DMS 273 (cell line): ENCODE results near the gene HINT2.

Experiments used
- DNase-seq: peaks from one replicate; lab custom pipeline; 2025; ENCODE audit not compliant: unreplicated experiment; lab: John Stamatoyannopoulos, UW

The HINT2 gene

DNA sequence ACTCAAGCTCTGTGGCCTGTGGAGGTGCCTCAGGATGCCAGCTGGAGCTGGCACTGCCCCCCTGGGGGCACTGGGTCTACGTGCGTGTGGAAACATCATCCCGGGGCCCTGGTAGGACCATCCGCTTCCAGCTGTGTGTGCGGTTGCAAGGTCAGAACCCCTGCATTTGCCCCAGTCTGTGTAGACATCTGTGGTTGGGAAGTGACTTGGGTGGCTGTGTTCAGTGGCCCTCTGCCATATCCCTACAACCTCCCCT is 26.7 kb upstream of the HINT2 start:
- no peak for DNase-seq

DNA sequence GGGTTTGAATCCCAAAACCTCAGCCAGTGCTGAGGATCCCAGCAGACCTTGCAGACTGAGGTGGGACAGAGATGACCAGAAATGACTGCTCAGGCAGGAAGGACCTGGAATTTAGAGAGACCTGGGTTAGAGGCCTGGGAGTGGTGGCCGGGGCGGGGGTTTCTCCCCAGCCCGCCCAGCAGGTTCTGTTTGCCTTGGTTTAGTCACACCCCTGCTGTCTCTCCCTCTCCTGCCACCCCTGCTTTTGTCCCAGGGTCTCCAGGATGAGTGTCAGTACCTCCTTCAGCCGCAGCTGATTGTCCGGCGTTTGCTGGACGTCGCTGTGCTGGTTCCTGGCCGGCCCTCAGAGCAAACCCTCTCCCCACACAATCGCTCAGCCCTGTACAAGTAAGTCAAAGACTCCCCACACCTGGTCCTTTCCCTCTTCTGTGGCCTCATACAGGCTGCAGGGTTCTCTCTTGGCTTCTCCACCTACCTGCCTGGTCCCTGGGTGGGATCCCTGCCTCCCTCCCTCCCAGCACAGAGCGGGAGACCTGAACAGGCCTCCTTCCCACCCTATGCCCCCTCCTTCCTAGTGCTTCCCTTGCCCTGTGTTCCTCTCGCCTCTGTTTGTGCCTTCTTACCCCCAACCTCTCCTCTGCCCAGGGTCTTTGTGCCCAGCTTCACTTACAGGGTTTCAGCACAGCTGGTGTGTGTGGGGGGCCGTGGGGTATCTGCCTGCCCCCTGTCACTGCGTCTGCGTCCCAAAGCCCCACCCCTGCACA is 26.2 kb upstream of the HINT2 start:
- DNase-seq, result no peak

DNA sequence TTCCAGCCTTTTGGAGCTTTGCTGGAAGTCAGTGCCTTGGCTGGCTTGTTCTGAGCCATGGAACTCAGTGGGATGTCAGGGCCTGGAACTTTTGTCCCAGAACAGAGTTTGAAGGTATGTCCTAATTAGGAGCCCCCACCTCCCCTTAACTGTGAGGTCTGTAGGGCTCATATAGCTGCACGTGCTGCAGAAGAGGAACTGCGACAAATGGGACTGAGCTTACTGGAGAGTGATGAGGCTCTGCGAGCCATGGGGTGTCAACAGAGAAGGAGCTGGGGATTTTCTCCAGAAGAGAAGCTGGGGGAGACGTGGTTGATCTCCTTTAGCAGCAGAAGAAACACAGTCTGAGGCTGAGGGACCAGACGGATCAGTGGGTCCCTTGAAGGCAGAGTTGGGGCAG is 25.1 kb upstream of the HINT2 start:
- no peak for DNase-seq

DNA sequence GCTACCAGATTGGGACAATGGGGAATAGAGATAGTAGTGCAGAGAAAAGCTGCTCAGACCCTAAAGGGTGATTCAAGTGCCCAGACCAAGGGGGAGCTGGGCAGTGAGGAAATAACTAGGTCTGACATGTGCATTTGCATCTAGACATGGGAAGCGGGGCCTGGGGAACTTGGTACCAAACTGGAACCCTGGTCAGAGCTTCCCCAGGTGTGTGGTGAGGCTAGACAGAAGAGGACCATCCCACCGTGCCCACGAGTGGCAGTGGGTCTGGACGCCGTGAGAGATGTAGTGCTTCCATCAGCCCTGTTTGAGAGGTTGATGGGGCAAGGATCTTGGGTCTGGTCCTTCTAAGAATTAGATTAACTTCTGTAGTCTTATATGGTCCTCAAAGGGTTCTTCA is 21.8 kb upstream of the HINT2 start:
- no peak for DNase-seq

DNA sequence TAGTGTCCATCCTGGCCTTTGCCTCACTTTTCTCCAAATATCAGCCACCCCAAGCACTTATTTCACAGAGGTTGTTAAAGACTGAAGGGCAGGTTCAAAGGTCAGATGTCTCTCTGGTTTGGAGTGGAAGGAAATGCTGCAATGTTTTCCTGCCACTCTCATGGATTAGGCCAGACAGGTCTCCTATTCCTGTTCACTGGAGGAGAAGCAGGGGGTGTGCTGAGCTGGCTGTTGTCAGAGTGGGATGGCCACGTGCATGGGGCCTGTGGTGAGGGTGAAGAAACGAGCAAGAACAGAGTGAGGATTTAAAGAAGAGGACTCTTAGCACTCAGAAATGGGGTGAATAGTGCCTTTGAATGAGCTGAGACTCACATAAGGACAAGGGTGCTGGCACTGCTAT is 20.9 kb upstream of the HINT2 start:
- DNase-seq, result no peak

DNA sequence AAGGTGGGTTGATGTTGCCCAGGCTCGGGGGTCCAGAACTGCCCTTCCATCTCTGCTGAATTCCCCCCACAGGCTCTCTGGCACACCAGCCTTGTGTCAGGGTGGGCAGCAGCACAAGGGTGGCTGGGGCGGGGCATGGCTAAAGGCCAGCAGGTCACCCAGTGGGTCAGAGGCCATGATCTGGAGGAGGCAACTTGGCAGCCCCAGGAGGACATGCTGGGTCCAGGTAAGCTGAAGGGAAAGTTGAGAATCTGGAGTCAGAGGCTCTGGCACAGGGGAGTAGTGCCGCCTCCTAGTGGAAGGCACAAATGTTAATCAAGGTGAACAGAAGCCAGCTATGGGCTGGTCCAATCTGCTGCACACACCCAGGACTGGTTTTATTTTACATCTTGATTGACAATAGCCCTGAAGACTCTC is 20.4 kb upstream of the HINT2 start:
- peak; percentile 69 for DNase-seq

DNA sequence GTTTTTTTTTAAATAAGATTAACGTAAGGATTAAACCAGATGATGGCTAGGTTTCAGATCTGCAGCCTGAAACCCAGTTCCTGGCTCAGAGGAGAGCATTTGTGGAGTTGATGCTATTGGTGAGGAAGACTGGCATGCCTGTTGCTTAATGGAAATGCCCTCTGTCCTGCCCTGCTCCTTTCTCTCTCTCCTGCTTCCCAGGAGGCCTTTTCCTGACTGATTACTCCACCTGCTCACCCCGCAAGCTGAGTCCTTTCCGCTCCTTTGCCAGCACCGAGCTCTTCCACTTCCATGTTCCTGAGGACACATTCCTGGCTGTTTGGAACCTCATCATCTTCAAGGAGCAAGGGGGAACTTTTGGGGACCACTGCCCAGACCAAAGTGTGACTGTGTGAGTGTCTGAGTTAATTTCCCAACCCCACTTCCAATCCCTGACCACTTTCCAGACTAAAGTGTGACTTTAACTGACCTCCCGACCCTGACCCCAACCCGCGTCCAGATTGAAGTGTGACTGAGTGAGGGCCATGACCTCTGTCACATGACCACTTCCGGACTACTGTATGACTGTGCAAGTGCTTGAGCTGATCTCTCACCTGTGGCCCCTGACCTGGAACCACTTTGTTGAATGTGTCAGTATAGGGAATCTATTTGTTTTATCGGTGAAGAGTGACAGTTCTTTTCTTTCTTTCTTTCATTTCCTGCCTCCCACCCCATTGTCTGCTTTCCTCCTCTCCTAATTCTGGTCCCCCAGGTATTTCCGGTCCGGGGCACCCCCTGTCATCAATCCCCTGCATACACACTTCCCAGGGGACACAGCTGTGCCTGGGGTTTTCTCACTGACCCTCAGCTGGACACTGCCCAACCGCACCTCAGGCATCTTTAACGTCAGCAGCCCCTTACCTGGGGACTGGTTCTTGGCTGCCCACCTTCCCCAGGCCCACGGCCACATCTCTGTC is 19.7 kb upstream of the HINT2 start:
- peak; percentile 12 for DNase-seq

DNA sequence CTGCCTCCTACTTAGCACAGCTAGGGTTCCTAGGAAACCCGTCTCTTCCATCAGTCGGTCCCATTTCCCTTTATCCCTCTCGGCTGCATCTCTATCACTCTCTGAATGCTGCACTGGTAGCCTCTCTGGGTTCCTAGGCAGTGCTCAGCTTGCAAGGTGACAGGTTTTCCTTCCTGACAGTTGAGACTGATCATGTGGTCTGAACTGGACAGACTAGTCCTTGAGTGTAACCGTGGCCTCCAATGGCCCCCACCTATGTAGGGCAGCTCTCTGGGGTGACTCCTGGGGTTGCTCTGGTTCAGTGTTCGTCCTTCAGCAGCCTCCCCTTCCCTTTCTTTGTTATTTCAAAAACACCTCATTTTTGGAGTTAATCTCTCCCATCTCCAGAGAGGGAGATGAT is 18.0 kb upstream of the HINT2 start:
- no peak for DNase-seq

DNA sequence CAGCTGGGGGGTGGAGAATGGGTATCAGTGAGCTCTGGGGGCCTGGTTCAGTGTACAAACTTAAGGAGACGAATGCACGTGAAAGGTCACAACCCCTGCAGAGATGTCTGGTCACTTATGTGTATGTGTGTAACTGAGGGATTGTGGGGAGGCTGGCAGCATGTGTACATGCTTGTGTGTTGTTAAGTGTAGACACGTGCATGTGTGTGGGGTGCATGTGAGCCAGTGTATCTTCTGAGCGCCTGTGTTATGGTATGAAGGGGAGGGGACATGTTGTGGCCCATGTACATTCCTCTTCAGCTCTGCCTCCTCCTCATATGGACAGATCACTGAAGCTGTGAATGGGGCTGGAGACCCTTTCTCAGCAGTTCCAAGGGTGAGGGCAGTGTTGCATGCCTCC is 16.2 kb upstream of the HINT2 start:
- DNase-seq, result no peak

DNA sequence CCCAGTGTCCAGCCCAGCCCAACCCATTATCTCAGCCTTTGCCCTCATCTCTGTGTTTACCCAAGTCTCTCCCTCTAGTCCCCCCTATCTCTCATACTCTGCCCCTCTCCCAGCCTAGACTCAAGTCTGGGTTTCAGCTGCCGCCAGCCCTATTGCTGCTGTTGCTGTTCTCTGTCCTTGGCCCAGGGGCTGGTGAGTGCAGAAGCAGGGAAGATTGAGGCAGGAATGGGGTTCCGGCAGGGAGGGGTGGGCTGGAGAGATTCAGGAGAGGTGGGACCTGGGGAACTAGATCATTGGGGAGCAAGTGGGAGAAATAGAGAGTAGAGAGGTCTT is 14.9 kb upstream of the HINT2 start:
- peak; percentile 48 for DNase-seq

DNA sequence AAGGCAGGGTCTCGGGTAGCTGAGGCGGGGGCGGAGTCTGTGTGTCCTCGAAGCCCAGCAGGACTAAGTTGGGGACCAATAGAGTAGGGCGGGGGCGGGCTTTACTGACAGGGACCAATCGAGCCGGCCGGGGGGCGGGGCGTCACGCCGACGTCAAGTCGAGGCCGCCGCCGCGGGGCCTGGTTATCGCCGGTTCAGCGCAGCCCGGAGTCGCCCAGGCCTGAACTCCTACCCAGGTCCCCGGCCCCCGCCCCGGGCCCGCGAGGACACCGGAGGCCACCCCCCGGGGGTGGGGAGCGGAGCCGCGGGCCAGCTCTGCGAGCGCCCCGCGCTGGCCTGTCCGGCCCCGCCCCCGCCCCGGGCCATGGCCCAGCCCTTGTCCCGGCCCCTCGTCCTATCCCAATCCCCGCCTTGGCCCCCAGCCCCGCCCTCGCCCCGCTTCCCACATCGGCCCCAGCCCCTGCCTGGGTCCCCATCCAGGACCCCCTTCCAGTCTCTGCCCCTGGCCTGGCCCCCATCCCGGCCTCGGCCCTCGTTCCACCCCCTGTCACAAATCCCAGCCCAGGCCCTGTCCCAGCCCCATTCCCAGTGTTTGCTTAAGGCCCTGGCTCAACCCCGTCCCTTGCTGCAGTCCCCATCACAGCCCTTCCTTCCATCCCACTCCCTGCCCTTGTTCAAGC is 14.4 kb upstream of the HINT2 start, which contains the start of gene TMEM8B:
Gene TMEM8B (plus strand): TSS at position 145 of the 680 bp plus-strand sequence. CDS start 220 bp downstream, at position 365.
- DNase-seq, result peak; percentile 96

DNA sequence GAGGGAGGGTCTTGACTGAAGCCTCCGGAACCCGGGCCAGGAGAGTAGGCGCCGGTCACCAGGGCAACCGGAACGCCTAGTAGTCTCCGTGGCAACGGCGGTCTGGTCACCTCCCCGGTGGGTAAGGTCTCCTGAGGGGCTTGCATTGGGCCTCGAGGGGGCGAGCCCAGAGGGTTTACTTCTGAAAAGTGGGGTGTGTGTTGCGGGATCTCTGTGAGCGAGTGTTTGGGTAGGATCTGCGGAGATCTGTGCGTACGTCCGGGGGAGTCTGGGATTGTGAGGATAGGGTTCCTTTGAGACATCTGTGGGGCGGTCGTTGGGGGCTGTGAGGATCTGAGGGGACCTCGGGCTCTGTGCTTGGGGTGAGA is 13.9 kb upstream of the HINT2 start, which contains the start of gene FAM221B:
Gene FAM221B (minus strand): TSS at position 17 of the 368 bp plus-strand sequence. CDS start 2,571 bp downstream, outside the sequence.
- DNase-seq, result peak; percentile 69

DNA sequence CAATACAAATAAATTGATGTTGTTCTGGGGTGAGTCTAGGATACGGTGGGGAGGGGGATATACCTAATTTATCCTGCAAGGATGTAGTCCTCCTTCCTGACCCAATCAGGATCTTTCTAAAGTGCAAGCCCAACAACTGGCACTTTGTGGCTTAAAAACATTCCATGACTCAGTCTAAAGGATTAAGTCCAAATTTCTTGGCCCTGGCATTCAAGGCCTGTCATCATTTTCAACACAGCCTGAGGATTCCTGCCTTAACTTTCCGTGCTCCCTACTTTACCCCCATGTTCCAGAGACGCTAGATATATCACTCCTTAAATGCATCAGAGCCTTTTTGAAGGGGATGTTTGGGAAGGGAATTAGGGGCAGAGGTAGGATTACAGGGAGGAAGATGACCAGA is 12.6 kb upstream of the HINT2 start:
- DNase-seq, result no peak

DNA sequence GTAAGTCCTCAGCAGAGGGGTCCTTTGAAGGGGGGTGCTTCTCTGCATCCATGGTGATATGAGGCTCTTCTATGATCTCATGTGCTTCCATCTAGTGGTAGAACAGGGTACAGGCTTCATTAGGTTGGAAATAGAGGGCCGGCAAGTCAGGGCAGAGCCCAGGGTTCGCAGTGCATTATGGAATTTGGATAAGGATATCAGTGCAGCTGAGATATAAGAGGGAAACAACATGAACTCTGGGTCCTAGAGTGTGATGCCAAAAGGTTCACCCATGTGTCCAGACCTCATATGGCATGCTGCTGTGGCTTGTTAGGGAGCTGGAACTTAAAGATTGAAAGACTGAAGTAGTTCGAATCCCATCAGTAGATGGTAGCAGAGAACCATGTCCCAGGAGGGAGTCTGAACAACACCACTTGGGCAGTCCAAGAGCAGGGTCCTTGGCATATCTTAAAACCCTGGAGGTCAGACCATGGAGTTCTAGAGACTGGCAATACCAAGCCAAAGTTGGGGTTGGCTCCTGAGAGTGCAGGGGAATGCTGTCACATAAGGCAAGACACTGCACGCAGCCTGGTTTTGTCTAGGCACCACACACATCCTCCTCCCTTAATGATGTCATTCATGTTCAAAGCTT is 11.3 kb upstream of the HINT2 start:
- DNase-seq, result peak; percentile 77

DNA sequence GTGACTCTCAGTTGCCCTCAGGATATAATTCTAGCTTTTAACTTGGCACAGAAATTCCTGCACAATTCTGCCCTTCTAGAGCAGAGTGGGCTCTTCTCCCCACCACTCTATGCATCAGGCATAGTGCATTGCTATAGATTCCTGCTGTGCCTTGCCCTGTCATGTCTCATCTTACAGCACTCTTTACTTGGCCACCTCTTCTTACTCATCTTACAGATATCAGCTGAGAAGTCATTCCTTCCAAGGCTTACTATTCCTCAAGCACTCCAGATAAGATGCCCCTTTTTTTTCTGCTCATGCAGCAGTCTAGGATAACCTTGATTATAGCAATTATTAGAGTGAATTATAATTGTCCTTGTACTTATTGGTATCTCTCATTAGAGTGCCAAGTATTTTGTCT is 8.1 kb upstream of the HINT2 start:
- no peak for DNase-seq

DNA sequence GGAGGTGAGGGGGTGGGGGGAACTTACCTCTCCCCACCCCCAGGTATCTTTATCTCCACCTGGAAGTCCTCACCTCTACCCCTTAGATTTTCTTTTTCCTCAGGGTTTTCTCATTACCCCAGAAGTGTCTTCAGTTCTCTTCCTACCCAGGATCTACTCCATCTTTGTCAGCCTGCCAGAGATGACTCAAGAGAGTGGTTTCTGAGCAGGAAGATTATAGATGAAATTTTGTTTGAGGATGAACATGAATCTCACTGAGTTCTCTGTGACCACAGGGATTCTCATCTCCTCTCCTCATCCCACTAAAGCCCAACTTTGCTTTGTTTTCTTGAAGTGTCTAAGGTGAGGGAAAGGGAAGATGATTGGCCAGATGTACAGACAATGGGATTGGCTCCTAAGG is 5.2 kb upstream of the HINT2 start:
- no peak for DNase-seq

DNA sequence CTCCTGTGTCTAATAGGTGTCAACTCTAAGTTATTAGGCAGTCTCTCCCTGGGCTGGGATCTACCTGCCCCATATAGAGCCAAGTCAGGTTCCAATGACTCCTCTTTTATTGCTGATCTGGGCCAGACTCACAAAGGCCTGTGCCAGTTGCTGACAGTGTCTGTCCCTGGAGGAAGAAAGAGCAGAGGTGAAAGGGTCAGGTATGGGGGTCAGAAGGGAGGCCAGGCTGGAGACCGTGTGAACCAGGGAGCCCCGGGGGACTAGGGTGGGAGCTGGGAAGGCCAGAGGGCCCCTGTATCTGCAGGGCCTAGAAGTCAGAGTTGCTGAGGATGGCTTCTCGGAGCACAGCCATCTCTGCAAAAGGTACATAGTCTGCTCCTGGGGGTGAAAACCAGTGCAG is 3.5 kb upstream of the HINT2 start:
- no peak for DNase-seq

DNA sequence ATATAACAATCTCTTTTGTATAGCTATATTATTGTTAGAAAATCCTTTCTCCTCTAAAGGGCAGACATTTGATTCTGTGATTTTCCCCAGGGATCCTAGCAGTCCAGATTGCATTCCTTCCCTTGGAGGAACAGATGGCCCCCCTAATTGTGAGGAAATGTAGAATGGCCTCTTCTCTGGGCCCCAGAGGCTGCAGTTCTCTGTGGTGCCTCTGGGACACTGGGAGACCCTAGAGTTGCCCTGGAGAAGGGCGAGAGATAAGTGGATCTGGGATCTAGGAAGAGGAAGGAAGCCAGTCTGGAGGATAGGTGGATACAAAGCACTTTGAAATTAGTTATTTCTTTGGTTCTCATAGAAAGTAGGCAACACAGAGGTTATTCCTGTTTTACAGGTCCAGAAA is 1.9 kb upstream of the HINT2 start:
- peak; percentile 97 for DNase-seq

DNA sequence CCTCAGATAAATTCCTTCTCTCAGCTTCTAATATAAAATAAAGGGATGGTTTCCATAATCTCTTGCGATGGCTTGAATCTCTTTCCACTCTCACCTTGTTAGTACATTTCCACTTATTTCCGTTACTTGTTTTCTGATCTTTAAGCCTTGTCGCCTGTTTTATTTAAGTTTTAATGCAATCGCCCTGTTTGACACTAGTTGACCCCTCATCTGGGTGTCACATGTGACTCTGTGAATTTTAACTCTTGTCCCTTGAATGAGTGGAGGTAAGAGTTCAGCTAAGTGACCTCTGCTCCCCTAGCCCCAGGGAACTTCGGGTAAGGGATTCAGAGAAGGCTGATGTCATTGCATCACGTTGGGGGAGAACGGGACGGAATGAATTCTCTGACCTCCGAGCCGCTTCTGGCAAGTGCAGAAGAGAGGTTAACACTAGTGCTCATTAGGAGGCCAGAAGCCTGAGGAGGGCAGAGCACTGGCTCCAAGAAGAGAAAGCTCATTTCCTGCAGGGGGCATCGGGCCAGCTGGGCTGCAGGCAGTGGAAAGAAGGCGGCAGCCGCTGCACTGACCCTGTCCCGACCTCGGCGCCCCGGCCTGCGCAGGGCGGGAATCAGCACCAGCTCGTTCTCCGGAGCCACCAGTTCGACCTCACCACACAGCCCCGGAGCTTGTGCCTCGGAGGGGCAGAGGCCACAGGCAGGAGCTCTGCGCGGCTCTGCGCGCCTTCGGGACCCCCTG is 569 bp downstream of the HINT2 start:
- DNase-seq, result peak; percentile 80

DNA sequence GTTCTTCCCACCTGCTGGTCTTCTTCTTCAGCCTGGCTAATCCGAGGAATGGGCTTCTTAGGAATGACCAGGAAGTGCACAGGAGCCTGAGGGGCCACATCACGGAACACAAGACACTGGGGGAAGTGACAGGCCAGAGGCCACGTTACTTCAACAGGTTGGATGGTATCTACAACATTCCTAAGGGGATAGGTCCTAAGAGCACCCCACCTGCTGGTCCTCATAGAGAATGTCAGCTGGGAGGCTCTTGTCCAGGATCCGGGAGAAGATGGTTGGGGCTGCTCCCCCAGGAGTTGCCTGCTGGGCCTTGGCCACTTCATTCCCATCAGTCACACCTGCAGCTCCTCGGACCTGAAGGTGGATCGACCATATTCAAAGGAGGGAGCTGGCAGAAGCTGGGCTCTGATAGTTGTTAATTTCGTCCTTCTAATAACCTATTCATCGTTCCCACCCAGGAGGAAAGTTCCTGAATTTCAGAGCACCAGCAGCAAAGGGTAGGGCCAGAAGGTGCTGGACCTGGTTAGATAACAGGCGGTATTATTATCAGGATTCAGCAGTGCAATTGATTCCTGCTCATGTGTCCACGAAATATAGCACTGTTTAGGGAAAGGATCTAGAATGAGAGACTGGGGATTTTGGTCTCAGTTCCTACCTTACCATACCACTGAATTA is 1.3 kb downstream of the HINT2 start:
- DNase-seq, result peak; percentile 54
